ENCODE data around the gene SMO. TPM values are rescaled to one million over a fixed set of nuclear protein-coding genes. Genes with fewer than 3 reads are reported as not detected.

The SMO gene
- total and polyA plus RNA-seq, 8 donors = 1.1 to 18.5 (median 5.1) TPM

- TF ChIP-seq POLR2A (IDR thresholded peaks at IDR 0.05) (no peak), POLR2AphosphoS5 (IDR thresholded peaks at IDR 0.05) (no peak), EP300 (IDR thresholded peaks at IDR 0.05) (no peak)
- TF ChIP-seq, protein P1, sequence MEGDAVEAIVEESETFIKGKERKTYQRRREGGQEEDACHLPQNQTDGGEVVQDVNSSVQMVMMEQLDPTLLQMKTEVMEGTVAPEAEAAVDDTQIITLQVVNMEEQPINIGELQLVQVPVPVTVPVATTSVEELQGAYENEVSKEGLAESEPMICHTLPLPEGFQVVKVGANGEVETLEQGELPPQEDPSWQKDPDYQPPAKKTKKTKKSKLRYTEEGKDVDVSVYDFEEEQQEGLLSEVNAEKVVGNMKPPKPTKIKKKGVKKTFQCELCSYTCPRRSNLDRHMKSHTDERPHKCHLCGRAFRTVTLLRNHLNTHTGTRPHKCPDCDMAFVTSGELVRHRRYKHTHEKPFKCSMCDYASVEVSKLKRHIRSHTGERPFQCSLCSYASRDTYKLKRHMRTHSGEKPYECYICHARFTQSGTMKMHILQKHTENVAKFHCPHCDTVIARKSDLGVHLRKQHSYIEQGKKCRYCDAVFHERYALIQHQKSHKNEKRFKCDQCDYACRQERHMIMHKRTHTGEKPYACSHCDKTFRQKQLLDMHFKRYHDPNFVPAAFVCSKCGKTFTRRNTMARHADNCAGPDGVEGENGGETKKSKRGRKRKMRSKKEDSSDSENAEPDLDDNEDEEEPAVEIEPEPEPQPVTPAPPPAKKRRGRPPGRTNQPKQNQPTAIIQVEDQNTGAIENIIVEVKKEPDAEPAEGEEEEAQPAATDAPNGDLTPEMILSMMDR (IDR thresholded peaks at IDR 0.05) = no peak
- Histone ChIP-seq H3K4me3 (no peak overlapping the region), H3K27ac (no peak overlapping the region), H3K36me3 (no peaks in the 10 kb centered on the region), H3K27me3 (peaks cover 0 to 27% (median 15%) of the 10 kb centered on the region in 3 donors), H3K9me3 (no peaks in the 10 kb centered on the region), H3K4me1 (peaks cover 8 to 24% (median 21%) of the 10 kb centered on the region in 4 donors)
- no peak for DNase-seq
- intact Hi-C loops (cut with DNase I; ENCODE audit: low total_unique reads) = no loop called here
- 66 to 86% (median 68%) methylated on average over 6 of the region's 6 CpGs for WGBS, 5 donors
Observed at GRCh38 chr7:129184981-129185670, 3.3 kb upstream of the SMO start.

- Histone ChIP-seq H3K27ac (no peak overlapping the region), H3K4me3 (no peak overlapping the region), H3K36me3 (no peaks in the 10 kb centered on the region), H3K27me3 (peaks cover 0 to 30% (median 15%) of the 10 kb centered on the region in 3 donors), H3K9me3 (no peaks in the 10 kb centered on the region), H3K4me1 (peaks cover 9 to 33% (median 26%) of the 10 kb centered on the region in 4 donors)
- 83 to 96% (median 92%) methylated on average over 6 of the region's 6 CpGs for WGBS, 5 donors
- TF ChIP-seq POLR2AphosphoS5 (IDR thresholded peaks at IDR 0.05) (no peak), POLR2A (IDR thresholded peaks at IDR 0.05) (no peak), EP300 (IDR thresholded peaks at IDR 0.05) (no peak)
- TF ChIP-seq, protein P1 (IDR thresholded peaks at IDR 0.05) = no peak
- DNase-seq = no peak
- intact Hi-C loops (cut with DNase I; ENCODE audit: low total_unique reads) = no loop called here
Observed at GRCh38 chr7:129186749-129187260, 1.6 kb upstream of the SMO start.

- Histone ChIP-seq H3K27ac (peak overlapping the region in 3 of 5 donors; percentile 38 to 73 (median 65)), H3K9me3 (no peaks in the 10 kb centered on the region), H3K36me3 (no peaks in the 10 kb centered on the region), H3K4me3 (peak overlapping the region; percentile 77 to 90 (median 86)), H3K4me1 (peaks cover 9 to 33% (median 26%) of the 10 kb centered on the region in 4 donors), H3K27me3 (peaks cover 0 to 30% (median 15%) of the 10 kb centered on the region in 3 donors)
- TF ChIP-seq POLR2AphosphoS5 (IDR thresholded peaks at IDR 0.05) (no peak), EP300 (IDR thresholded peaks at IDR 0.05) (no peak), POLR2A (IDR thresholded peaks at IDR 0.05) (no peak)
- TF ChIP-seq, protein P1 (IDR thresholded peaks at IDR 0.05) = no peak
- DNase-seq = no peak
- intact Hi-C loops (cut with DNase I; ENCODE audit: low total_unique reads) = no loop called here
- 22 to 29% (median 26%) methylated on average over 14 of the region's 14 CpGs for WGBS, 5 donors
Observed at GRCh38 chr7:129187681-129188371, 607 bp upstream of the SMO start.

- Histone ChIP-seq H3K4me3 (peak overlapping the region; percentile 77 to 90 (median 86)), H3K27ac (peak overlapping the region in 3 of 5 donors; percentile 38 to 73 (median 65)), H3K9me3 (no peaks in the 10 kb centered on the region), H3K4me1 (peaks cover 9 to 33% (median 26%) of the 10 kb centered on the region in 4 donors), H3K36me3 (no peaks in the 10 kb centered on the region), H3K27me3 (peaks cover 0 to 30% (median 15%) of the 10 kb centered on the region in 3 donors)
- peak in 1 of 2 donors; percentile 69 for DNase-seq
- 1 to 3% (median 1%) methylated on average over 30 to 83 of the region's 83 CpGs for WGBS, 5 donors
- intact Hi-C loops (cut with DNase I; ENCODE audit: low total_unique reads) = no loop called here
- TF ChIP-seq POLR2AphosphoS5 (IDR thresholded peaks at IDR 0.05) (no peak), EP300 (IDR thresholded peaks at IDR 0.05) (no peak), POLR2A (IDR thresholded peaks at IDR 0.05) (no peak)
- TF ChIP-seq, protein P1 (IDR thresholded peaks at IDR 0.05) = no peak
Observed at GRCh38 chr7:129188892-129189660, 643 bp downstream of the SMO start.
